Mesenchymal stem cell (in vitro differentiated cells and primary cell): ENCODE measurements around the gene CNTNAP2.
"Not testable (repeated sequence)": the region's sequence is repeated elsewhere in the genome, so short reads cannot be mapped to it uniquely, and the experiment has no call there.

Experiments used
- DNase-seq: peaks from one replicate; pipeline ENCODE4 v3.0.0-alpha.2; 2013
- H2AFZ ChIP-seq: one replicate; pipeline ENCODE4 v1.6.1; 2013; ENCODE audit warnings: low read depth, mild to moderate bottlenecking, control low read depth, inconsistent platforms, low read length, moderate library complexity
- H2AK5ac ChIP-seq: 2 replicates; pipeline ENCODE4 v1.6.1; 2013; ENCODE audit warnings: low read length, moderate library complexity, mild to moderate bottlenecking, inconsistent platforms; ENCODE audit not compliant: severe bottlenecking
- H2BK120ac ChIP-seq: one replicate; pipeline ENCODE4 v1.6.1; 2013; ENCODE audit warnings: low read depth, mild to moderate bottlenecking, inconsistent platforms, low read length, moderate library complexity
- H2BK12ac ChIP-seq, 2 experiments: one replicate each; pipeline ENCODE4 v1.6.1; 2013; ENCODE audit warnings: inconsistent platforms in 2 of 2, low read length in 2 of 2, mild to moderate bottlenecking in 2 of 2, moderate library complexity in 2 of 2, control low read depth in 1 of 2
- H2BK15ac ChIP-seq: one replicate; pipeline ENCODE4 v1.6.1; 2013; ENCODE audit warnings: mild to moderate bottlenecking, low read depth, inconsistent platforms; ENCODE audit not compliant: poor library complexity, severe bottlenecking
- H2BK5ac ChIP-seq: 2 replicates; pipeline ENCODE4 v1.6.1; 2013; ENCODE audit warnings: low read depth, mild to moderate bottlenecking, low read length, control low read depth, inconsistent platforms; ENCODE audit not compliant: poor library complexity, severe bottlenecking
- H3K14ac ChIP-seq, 2 experiments: one replicate each; pipeline ENCODE4 v1.6.1; 2013; ENCODE audit warnings: inconsistent platforms in 2 of 2, low read length in 2 of 2, control low read depth in 1 of 2, mild to moderate bottlenecking in 1 of 2, moderate library complexity in 1 of 2
- H3K18ac ChIP-seq, 2 experiments: one replicate each; pipeline ENCODE4 v1.6.1; 2013; ENCODE audit warnings: inconsistent platforms in 2 of 2, low read length in 2 of 2, control low read depth in 1 of 2, low read depth in 1 of 2, mild to moderate bottlenecking in 1 of 2
- H3K23ac ChIP-seq, 2 experiments: one replicate each; pipeline ENCODE4 v1.6.1; 2013; ENCODE audit warnings: inconsistent platforms in 2 of 2, low read length in 2 of 2, mild to moderate bottlenecking in 2 of 2, moderate library complexity in 2 of 2, control low read depth in 1 of 2
- H3K27ac ChIP-seq: 2 replicates; pipeline ENCODE4 v1.5.1; 2013; ENCODE audit warnings: mild to moderate bottlenecking, moderate library complexity, low read length, control low read depth, inconsistent platforms; ENCODE audit not compliant: poor library complexity, severe bottlenecking
- H3K27me3 ChIP-seq, 2 experiments: 2 replicates each; pipeline versions ENCODE4 v1.6.1 to v1.7.0; 2013; ENCODE audit warnings: low read length in 2 of 2, mild to moderate bottlenecking in 2 of 2, moderate library complexity in 2 of 2, control low read depth in 1 of 2, inconsistent platforms in 1 of 2; ENCODE audit not compliant: control insufficient read depth in 1 of 2, insufficient read depth in 1 of 2
- H3K36me3 ChIP-seq, 2 experiments: 2 replicates each; pipeline versions ENCODE4 v1.6.1 to v1.7.0; 2013; ENCODE audit warnings: low read length in 2 of 2, control low read depth in 1 of 2, inconsistent platforms in 1 of 2, low read depth in 1 of 2, mild to moderate bottlenecking in 1 of 2; ENCODE audit not compliant: insufficient read depth in 2 of 2, control insufficient read depth in 1 of 2
- H3K4ac ChIP-seq, 2 experiments: one replicate each; pipeline ENCODE4 v1.6.1; 2013; ENCODE audit warnings: inconsistent platforms in 2 of 2, low read length in 2 of 2, mild to moderate bottlenecking in 2 of 2, moderate library complexity in 2 of 2, control low read depth in 1 of 2, low read depth in 1 of 2
- H3K4me1 ChIP-seq: 2 replicates; pipeline ENCODE4 v1.6.1; 2013; ENCODE audit warnings: low read depth, low read length, control low read depth; ENCODE audit not compliant: control insufficient read depth, insufficient read depth
- H3K4me2 ChIP-seq: 2 replicates; pipeline ENCODE4 v1.6.1; 2013; ENCODE audit warnings: low read length, mild to moderate bottlenecking, inconsistent platforms; ENCODE audit not compliant: poor library complexity, severe bottlenecking
- H3K4me3 ChIP-seq, 2 experiments: 2 replicates each; pipeline versions ENCODE4 v1.5.1 to v1.7.0; 2013; ENCODE audit warnings: low read length in 2 of 2, mild to moderate bottlenecking in 2 of 2, control low read depth in 1 of 2, low read depth in 1 of 2; ENCODE audit not compliant: insufficient read depth in 1 of 2
- H3K79me1 ChIP-seq: replicated peaks from 2 replicates; pipeline ENCODE4 v1.6.1; 2013; ENCODE audit warnings: mild to moderate bottlenecking, control low read depth, low read length, inconsistent platforms; ENCODE audit not compliant: poor library complexity, severe bottlenecking
- H3K9ac ChIP-seq: 2 replicates; pipeline ENCODE4 v1.7.0; 2013; ENCODE audit warnings: mild to moderate bottlenecking, low read length, moderate library complexity
- H3K9me3 ChIP-seq: 2 replicates; pipeline ENCODE4 v1.7.0; 2013; ENCODE audit warnings: mild to moderate bottlenecking, low read length; ENCODE audit not compliant: control insufficient read depth
- H4K8ac ChIP-seq: one replicate; pipeline ENCODE4 v1.6.1; 2013; ENCODE audit warnings: inconsistent platforms, mild to moderate bottlenecking, low read length, moderate library complexity
- H4K91ac ChIP-seq: one replicate; pipeline ENCODE4 v1.6.1; 2013; ENCODE audit warnings: mild to moderate bottlenecking, low read length, inconsistent platforms
- WGBS: methylation state at CpG from one replicate; pipeline ENCODE4 v1.1.7; 2013; ENCODE audit warnings: mixed read lengths; 5-methylcytosine and 5-hydroxymethylcytosine counted together

CNTNAP2 gene

DNA sequence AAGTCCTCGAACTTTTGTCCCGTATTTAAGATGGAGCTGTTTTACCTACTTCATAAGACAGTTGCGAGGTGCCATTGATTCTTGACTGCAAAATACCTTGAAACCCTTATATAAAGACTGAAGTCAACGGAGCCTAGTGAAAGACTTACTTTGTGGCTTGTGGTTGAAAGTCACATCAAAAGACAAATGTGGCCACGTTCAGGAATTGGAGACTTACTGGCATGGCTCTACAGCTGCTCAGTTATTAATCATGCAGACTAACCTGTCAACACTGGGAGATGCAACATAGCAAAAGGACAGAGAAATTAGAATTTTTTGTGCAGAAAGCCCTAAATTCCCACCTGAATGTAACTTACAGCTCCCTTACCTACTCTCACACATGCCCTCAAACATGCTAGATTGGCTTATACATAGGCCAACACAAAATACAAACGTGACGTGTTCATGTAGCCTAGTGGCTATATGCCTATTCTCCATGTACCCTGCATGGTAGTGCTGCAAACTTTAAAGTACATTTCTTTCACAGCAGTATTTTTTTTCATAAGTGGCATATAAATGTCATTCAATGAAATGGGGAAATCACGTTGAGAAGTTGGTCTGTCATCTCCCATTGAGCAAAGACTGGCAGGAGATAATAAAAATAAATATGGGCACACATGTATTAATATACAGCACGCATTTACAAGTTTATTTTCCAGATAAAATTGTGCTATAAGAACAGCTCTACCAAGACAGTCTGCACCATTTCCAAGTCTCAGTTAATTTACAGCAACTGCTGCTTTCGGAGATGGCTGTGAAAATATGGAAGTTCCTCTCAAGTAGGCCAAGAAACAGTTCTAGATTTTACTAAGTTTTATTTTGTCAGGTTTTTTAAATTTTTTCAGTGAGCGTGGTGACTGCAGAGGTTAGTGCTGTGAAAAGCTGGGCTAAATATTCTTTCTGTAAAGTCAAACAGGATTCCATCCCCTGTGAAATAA is 2303.5 kb downstream of the CNTNAP2 start:
- no peak overlapping the region for H3K4me3 ChIP-seq
- no peak overlapping the region for H3K4ac ChIP-seq
- H2BK12ac ChIP-seq: no peak overlapping the region
- H3K4me2 ChIP-seq: no peak overlapping the region
- H2AK5ac ChIP-seq: no peak overlapping the region
- H3K4me1 ChIP-seq: no peaks in the 10 kb centered on the region
- no peak overlapping the region for H3K14ac ChIP-seq
- no peak overlapping the region for H4K91ac ChIP-seq
- no peak overlapping the region for H4K8ac ChIP-seq
- no peak overlapping the region for H3K27ac ChIP-seq
- H2AFZ ChIP-seq: no peak overlapping the region
- H3K79me1 ChIP-seq: no peaks in the 10 kb centered on the region
- H3K9me3 ChIP-seq: no peaks in the 10 kb centered on the region
- H3K9ac ChIP-seq: no peak overlapping the region
- no peak overlapping the region for H3K23ac ChIP-seq
- H2BK5ac ChIP-seq: no peak overlapping the region
- 86% methylated on average over 7 of the region's 11 CpGs for WGBS
- no peaks in the 10 kb centered on the region for H3K27me3 ChIP-seq
- no peak overlapping the region for H3K18ac ChIP-seq
- no peak for DNase-seq
- no peaks in the 10 kb centered on the region for H3K36me3 ChIP-seq
- H2BK15ac ChIP-seq: no peak overlapping the region
- H2BK120ac ChIP-seq: no peak overlapping the region

DNA sequence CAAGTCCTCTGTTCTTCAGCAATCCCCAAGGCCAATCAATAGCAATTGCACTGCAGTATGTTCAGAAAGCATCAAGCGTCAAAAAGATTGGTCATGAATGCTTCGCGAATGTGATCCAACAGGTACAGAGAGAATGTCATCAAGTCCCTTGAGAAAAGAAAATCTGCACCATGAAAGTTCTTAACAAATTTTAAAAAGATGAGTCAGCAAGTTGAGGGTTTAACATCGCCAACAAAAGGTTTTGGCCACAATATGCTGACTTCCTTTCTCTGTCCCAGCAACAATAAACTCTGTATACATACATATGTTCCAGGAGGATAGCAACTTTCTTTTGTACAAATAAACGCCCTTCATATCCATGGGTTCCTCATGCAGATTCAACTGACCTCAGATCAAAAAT is 2305.4 kb downstream of the CNTNAP2 start:
- Histone ChIP-seq H3K18ac (no peak overlapping the region), H4K91ac (no peak overlapping the region), H2AFZ (no peak overlapping the region), H2BK15ac (no peak overlapping the region), H2BK120ac (no peak overlapping the region), H3K14ac (no peak overlapping the region), H2BK12ac (no peak overlapping the region), H3K4me1 (no peaks in the 10 kb centered on the region), H3K23ac (no peak overlapping the region), H3K4me3 (no peak overlapping the region), H3K9me3 (no peaks in the 10 kb centered on the region), H3K4ac (no peak overlapping the region), H3K9ac (no peak overlapping the region), H4K8ac (no peak overlapping the region), H3K4me2 (no peak overlapping the region), H3K27me3 (no peaks in the 10 kb centered on the region), H2AK5ac (no peak overlapping the region), H3K36me3 (no peaks in the 10 kb centered on the region), H3K79me1 (no peaks in the 10 kb centered on the region), H3K27ac (no peak overlapping the region), H2BK5ac (no peak overlapping the region)
- 87% methylated on average over 5 of the region's 5 CpGs for WGBS
- no peak for DNase-seq

DNA sequence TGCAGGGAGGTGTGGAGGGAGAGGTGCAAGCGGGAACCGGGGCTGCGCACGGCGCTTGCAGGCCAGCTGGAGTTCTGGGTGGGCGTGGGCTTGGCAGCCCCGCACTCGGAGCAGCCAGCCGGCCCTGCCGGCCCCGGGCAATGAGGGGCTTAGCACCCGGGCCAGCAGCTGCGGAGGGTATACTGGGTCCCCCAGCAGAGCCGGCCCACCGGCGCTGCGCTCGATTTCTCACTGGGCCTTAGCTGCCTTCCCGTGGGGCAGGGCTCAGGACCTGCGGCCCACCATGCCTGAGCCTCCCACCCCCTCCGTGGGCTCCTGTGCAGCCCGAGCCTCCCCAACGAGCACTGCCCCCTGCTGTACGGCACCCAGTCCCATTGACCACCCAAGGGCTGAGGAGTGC is 2309.8 kb downstream of the CNTNAP2 start:
- not testable (repeated sequence) for H3K27me3 ChIP-seq, H3K36me3 ChIP-seq, H2AFZ ChIP-seq, H3K4me3 ChIP-seq, H2BK12ac ChIP-seq, H3K23ac ChIP-seq, H3K9ac ChIP-seq, H3K79me1 ChIP-seq, H2AK5ac ChIP-seq, H3K27ac ChIP-seq, H3K4ac ChIP-seq, H3K9me3 ChIP-seq, H3K4me2 ChIP-seq, H3K14ac ChIP-seq, DNase-seq, H4K91ac ChIP-seq, H2BK120ac ChIP-seq, H2BK15ac ChIP-seq, H3K18ac ChIP-seq, H4K8ac ChIP-seq, H2BK5ac ChIP-seq, H3K4me1 ChIP-seq
- WGBS: 95% methylated on average over 23 of the region's 24 CpGs

DNA sequence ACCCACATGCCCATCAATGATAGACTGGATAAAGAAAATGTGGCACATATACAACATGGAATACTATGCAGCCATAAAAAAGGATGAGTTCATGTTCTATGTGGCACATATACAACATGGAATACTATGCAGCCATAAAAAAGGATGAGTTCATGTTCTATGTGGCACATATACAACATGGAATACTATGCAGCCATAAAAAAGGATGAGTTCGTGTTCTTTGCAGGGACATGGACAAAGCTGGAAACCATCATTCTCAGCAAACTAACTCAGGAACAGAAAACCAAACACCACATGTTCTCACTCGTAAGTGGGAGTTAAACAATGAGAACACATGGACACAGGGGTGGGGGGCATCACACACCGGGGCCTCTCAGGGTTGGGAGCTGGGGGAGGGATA is 2314.1 kb downstream of the CNTNAP2 start:
- not testable (repeated sequence) for H2BK12ac ChIP-seq, H3K4me3 ChIP-seq, H2BK5ac ChIP-seq, H2BK120ac ChIP-seq, H3K27ac ChIP-seq, H2AFZ ChIP-seq, H3K27me3 ChIP-seq, H2AK5ac ChIP-seq, H3K4ac ChIP-seq, H3K9ac ChIP-seq, H3K4me2 ChIP-seq, H3K18ac ChIP-seq, H3K4me1 ChIP-seq, H3K79me1 ChIP-seq, H3K23ac ChIP-seq, H2BK15ac ChIP-seq, H4K91ac ChIP-seq, H3K36me3 ChIP-seq, DNase-seq, H3K14ac ChIP-seq, H4K8ac ChIP-seq, H3K9me3 ChIP-seq
- WGBS: 100% methylated on average over 2 of the region's 3 CpGs
